Breast epithelium (tissue), 4 donors: Measurements from ENCODE around the gene SOX18. TPM values are rescaled to one million over a fixed set of nuclear protein-coding genes. Genes with fewer than 3 reads are reported as not detected.

ENCODE experiments used
- DNase-seq, 2 donors: peaks; one replicate each; pipeline ENCODE4 v3.0.0-alpha.2; 2019; ENCODE audit warnings: low spot score in 2 of 2
- H3K27ac ChIP-seq, 2 donors: fragments of 200-600 bp; sonication (generic) in 1 of 2; one replicate each; pipeline ENCODE4 v1.5.1; 2016 to 2019; ENCODE audit warnings: mild to moderate bottlenecking in 1 of 2
- H3K27me3 ChIP-seq, 2 donors: fragments of 200-600 bp; sonication (generic) in 1 of 2; one replicate each; pipeline versions ENCODE4 v1.5.1 to v1.6.0; 2017 to 2019; ENCODE audit warnings: control low read depth in 1 of 2, mild to moderate bottlenecking in 1 of 2
- H3K36me3 ChIP-seq: fragments of 200-600 bp; one replicate; pipeline ENCODE4 v1.5.1; 2019
- H3K4me1 ChIP-seq, 2 donors: fragments of 200-600 bp; sonication (generic); one replicate each; pipeline ENCODE4 v1.5.1; 2016 to 2019; ENCODE audit warnings: control low read depth in 1 of 2
- H3K4me3 ChIP-seq, 3 donors: fragments of 200-600 bp; sonication (generic); 1 replicate in 2 of 3; 2 replicates in 1 of 3; pipeline ENCODE4 v1.5.1; 2016 to 2019; ENCODE audit warnings: mild to moderate bottlenecking in 3 of 3, moderate library complexity in 2 of 3
- H3K9me3 ChIP-seq, 2 donors: fragments of 200-600 bp; sonication (generic) in 1 of 2; one replicate each; pipeline ENCODE4 v1.5.1; 2016 to 2019; ENCODE audit warnings: control low read depth in 1 of 2
- CTCF ChIP-seq, 3 donors: fragments of 450-650 bp; IDR thresholded peaks; one replicate each; pipeline ENCODE4 v1.5.1; 2016 to 2017; ENCODE audit warnings: antibody characterized with exemption in 3 of 3, mild to moderate bottlenecking in 3 of 3, moderate library complexity in 3 of 3
- POLR2A ChIP-seq: fragments of 450-650 bp; IDR thresholded peaks from one replicate; pipeline ENCODE4 v1.6.1; 2016; ENCODE audit warnings: antibody characterized with exemption, mild to moderate bottlenecking, moderate library complexity
- POLR2AphosphoS5 ChIP-seq, 3 donors: sonication (generic); formaldehyde crosslinking; IDR thresholded peaks; one replicate each; pipeline ENCODE4 v1.6.1; 2017; ENCODE audit warnings: antibody characterized with exemption in 3 of 3
- intact Hi-C: fragments of 100-400 bp; cut with DNase I; formaldehyde crosslinking; loops from one replicate; pipeline ENCODE4 v1.15.1; 2023; ENCODE audit warnings: low total_unique reads
- total RNA-seq, 3 donors: library from RNA; depleted of rRNA; stranded (reverse); fragments of >200 nt; gene quantifications; one replicate each; pipeline ENCODE4 v1.1.0, GENCODE V29; 2016

SOX18 gene
- total RNA-seq, 3 donors from 2014 or later, result 1.8 to 8.8 (median 3.2) TPM

- intact Hi-C loops, result no loop called here
- Histone ChIP-seq H3K27ac (no peak overlapping the region), H3K9me3 (no peaks in the 10 kb centered on the region), H3K4me3 (no peak overlapping the region), H3K27me3 (peaks cover 0 to 9% of the 10 kb centered on the region in 2 donors), H3K36me3 (no peaks in the 10 kb centered on the region), H3K4me1 (peaks cover 0 to 4% of the 10 kb centered on the region in 2 donors)
- TF ChIP-seq CTCF (IDR thresholded peaks at IDR 0.05) (no peak), POLR2AphosphoS5 (IDR thresholded peaks at IDR 0.05) (no peak), POLR2A (no peak)
- no peak for DNase-seq
These were observed 37.4 kb upstream of the SOX18 start for GRCh38 chr20:64086801-64087200.

GRCh38 chr20:64084685-64085152 lies 35.3 kb upstream of the SOX18 start:
- Histone ChIP-seq H3K9me3 (no peaks in the 10 kb centered on the region), H3K27ac (no peak overlapping the region), H3K4me1 (peaks cover 0 to 4% of the 10 kb centered on the region in 2 donors), H3K36me3 (no peaks in the 10 kb centered on the region), H3K4me3 (peak overlapping the region in 1 of 3 donors; percentile 13), H3K27me3 (peaks cover 0 to 9% of the 10 kb centered on the region in 2 donors)
- TF ChIP-seq CTCF (IDR thresholded peaks at IDR 0.05), result no peak
- no peak for TF ChIP-seq POLR2A
- TF ChIP-seq POLR2AphosphoS5 (IDR thresholded peaks at IDR 0.05), result no peak
- intact Hi-C loops, result no loop called here
- DNase-seq, result no peak

GRCh38 chr20:64083804-64084684 lies 34.6 kb upstream of the SOX18 start, which contains the start of gene LKAAEAR1:
Gene LKAAEAR1 (minus strand): TSS chr20:64084398. CDS start chr20:64084219, 179 bp downstream.
- intact Hi-C loops, result no loop called here
- DNase-seq, result no peak
- peaks cover 2 to 6% of the 10 kb centered on the region in 2 donors for H3K4me1 ChIP-seq
- no peak within 1 kb of the TSS for H3K27ac ChIP-seq
- H3K9me3 ChIP-seq, result no peaks in the 10 kb centered on the region
- peaks cover 0 to 9% of the 10 kb centered on the region in 2 donors for H3K27me3 ChIP-seq
- no peak for TF ChIP-seq POLR2A
- TF ChIP-seq POLR2AphosphoS5 (IDR thresholded peaks at IDR 0.05), result no peak
- TF ChIP-seq CTCF (IDR thresholded peaks at IDR 0.05), result no peak
- peak within 1 kb of the TSS; percentile 45 to 77 (median 55) for H3K4me3 ChIP-seq
- no peaks in the 10 kb centered on the region for H3K36me3 ChIP-seq

GRCh38 chr20:64083378-64083803 lies 34.0 kb upstream of the SOX18 start:
- Histone ChIP-seq H3K4me1 (peaks cover 9 to 12% of the 10 kb centered on the region in 2 donors), H3K27ac (no peak overlapping the region), H3K27me3 (peaks cover 0 to 9% of the 10 kb centered on the region in 2 donors), H3K36me3 (no peaks in the 10 kb centered on the region), H3K9me3 (no peaks in the 10 kb centered on the region), H3K4me3 (peak overlapping the region; percentile 45 to 77 (median 55))
- DNase-seq, result peak in 1 of 2 donors; percentile 41
- TF ChIP-seq CTCF (IDR thresholded peaks at IDR 0.05), result peak in 2 of 3 donors; percentile 35 to 40
- TF ChIP-seq POLR2A, result no peak
- no peak for TF ChIP-seq POLR2AphosphoS5 (IDR thresholded peaks at IDR 0.05)
- intact Hi-C loops, result no loop called here
